WTC11 (cell line): ENCODE results near the gene TEAD1.

Experiments
- CREM ChIP-seq: sonication (generic); formaldehyde crosslinking; IDR thresholded peaks from 2 replicates; pipeline ENCODE4 v1.8.1; 2022; ENCODE audit warnings: mild to moderate bottlenecking, missing genetic modification reagents, moderate library complexity
- CTCF ChIP-seq: fragments of 200-600 bp; IDR thresholded peaks from 2 replicates; pipeline ENCODE4 v1.8.0; 2022; ENCODE audit warnings: antibody characterized with exemption
- E2F4 ChIP-seq: sonication (generic); formaldehyde crosslinking; IDR thresholded peaks from 2 replicates; pipeline ENCODE4 v1.8.1; 2022; ENCODE audit warnings: low read depth, mild to moderate bottlenecking, moderate library complexity, missing genetic modification reagents, borderline replicate concordance
- JUN ChIP-seq: sonication (generic); formaldehyde crosslinking; IDR thresholded peaks from 2 replicates; pipeline ENCODE4 v1.8.0; 2023; ENCODE audit warnings: mild to moderate bottlenecking, missing genetic modification reagents
- KAT7 ChIP-seq: sonication (generic); formaldehyde crosslinking; IDR thresholded peaks from 2 replicates; pipeline ENCODE4 v1.8.1; 2023; ENCODE audit warnings: missing genetic modification reagents, mild to moderate bottlenecking, borderline replicate concordance
- NFYB ChIP-seq: sonication (generic); formaldehyde crosslinking; conservative IDR thresholded peaks from 2 replicates; pipeline ENCODE4 v1.8.0; 2022; ENCODE audit warnings: low read depth, missing genetic modification reagents
- SMAD3 ChIP-seq: sonication (generic); formaldehyde crosslinking; IDR thresholded peaks from 2 replicates; pipeline ENCODE4 v1.8.0; 2022; ENCODE audit warnings: missing genetic modification reagents, mild to moderate bottlenecking, borderline replicate concordance
- TCF7 ChIP-seq: sonication (generic); formaldehyde crosslinking; IDR thresholded peaks from 2 replicates; pipeline ENCODE4 v1.8.0; 2022; ENCODE audit warnings: mild to moderate bottlenecking, low read depth, missing genetic modification reagents, moderate library complexity

GRCh38 chr11:12932485-12932884, 258.3 kb downstream of the TEAD1 start:
- TF ChIP-seq TCF7 (no peak), KAT7 (CRISPR knock-in tag) (no peak), SMAD3 (no peak), CTCF (no peak), E2F4 (CRISPR knock-in tag) (no peak), JUN (CRISPR knock-in tag) (no peak), NFYB (CRISPR knock-in tag) (no peak), CREM (CRISPR knock-in tag) (no peak)
